Measurements from ENCODE around the gene SYT2.

GRCh38 chr1:202547215-202547614, 163.0 kb downstream of the SYT2 start:
- TF ChIP-seq CTCF (IDR thresholded peaks at IDR 0.05) (no peak), EP300 (IDR thresholded peaks at IDR 0.05) (no peak), POLR2AphosphoS5 (IDR thresholded peaks at IDR 0.05) (no peak), POLR2A (IDR thresholded peaks at IDR 0.05) (no peak)

All from gastroesophageal sphincter (tissue), 3 donors.